ENCODE data around the gene FBN1.

FBN1 gene

GRCh38 chr15:48470096-48470495 is 175.4 kb downstream of the FBN1 start:
- no peak for DNase-seq (ENCODE audit: low read depth, low spot score)

GRCh38 chr15:48469681-48470080 is 175.8 kb downstream of the FBN1 start:
- no peak for DNase-seq (ENCODE audit: low read depth, low spot score)

- no peak for DNase-seq (ENCODE audit: low read depth, low spot score)
Measured at GRCh38 chr15:48469271-48469670, 176.2 kb downstream of the FBN1 start.

- DNase-seq (ENCODE audit: low read depth, low spot score): no peak
Measured at GRCh38 chr15:48467801-48468200, 177.7 kb downstream of the FBN1 start.

GRCh38 chr15:48466820-48467219 is 178.7 kb downstream of the FBN1 start:
- no peak for DNase-seq (ENCODE audit: low read depth, low spot score)

GRCh38 chr15:48466079-48466478 is 179.4 kb downstream of the FBN1 start:
- DNase-seq (ENCODE audit: low read depth, low spot score): no peak

- DNase-seq (ENCODE audit: low read depth, low spot score): no peak
Measured at GRCh38 chr15:48465410-48465809, 180.1 kb downstream of the FBN1 start.

GRCh38 chr15:48463366-48463880 is 182.1 kb downstream of the FBN1 start:
- DNase-seq (ENCODE audit: low read depth, low spot score): no peak

GRCh38 chr15:48462688-48463087 is 182.8 kb downstream of the FBN1 start:
- no peak for DNase-seq (ENCODE audit: low read depth, low spot score)

- DNase-seq (ENCODE audit: low read depth, low spot score): no peak
Measured at GRCh38 chr15:48459571-48460442, 185.7 kb downstream of the FBN1 start.

GRCh38 chr15:48458876-48459275 is 186.6 kb downstream of the FBN1 start:
- no peak for DNase-seq (ENCODE audit: low read depth, low spot score)

- DNase-seq (ENCODE audit: low read depth, low spot score): no peak
Measured at GRCh38 chr15:48456134-48456533, 189.4 kb downstream of the FBN1 start.

GRCh38 chr15:48451736-48452135 is 193.8 kb downstream of the FBN1 start:
- no peak for DNase-seq (ENCODE audit: low read depth, low spot score)

- no peak for DNase-seq (ENCODE audit: low read depth, low spot score)
Measured at GRCh38 chr15:48451241-48451640, 194.3 kb downstream of the FBN1 start.

GRCh38 chr15:48449734-48450133 is 195.8 kb downstream of the FBN1 start:
- no peak for DNase-seq (ENCODE audit: low read depth, low spot score)

- DNase-seq (ENCODE audit: low read depth, low spot score): no peak
Measured at GRCh38 chr15:48447657-48448056, 197.9 kb downstream of the FBN1 start.

GRCh38 chr15:48447058-48447457 is 198.5 kb downstream of the FBN1 start:
- DNase-seq (ENCODE audit: low read depth, low spot score): no peak

- no peak for DNase-seq (ENCODE audit: low read depth, low spot score)
Measured at GRCh38 chr15:48442011-48442410, 203.5 kb downstream of the FBN1 start.

- DNase-seq (ENCODE audit: low read depth, low spot score): peak; percentile 50
Measured at GRCh38 chr15:48440084-48440483, 205.4 kb downstream of the FBN1 start.

- DNase-seq (ENCODE audit: low read depth, low spot score): no peak
Measured at GRCh38 chr15:48437178-48437577, 208.3 kb downstream of the FBN1 start.

- no peak for DNase-seq (ENCODE audit: low read depth, low spot score)
Measured at GRCh38 chr15:48435321-48435720, 210.2 kb downstream of the FBN1 start.

GRCh38 chr15:48433226-48433886 is 212.2 kb downstream of the FBN1 start:
- DNase-seq (ENCODE audit: low read depth, low spot score): no peak

- DNase-seq (ENCODE audit: low read depth, low spot score): no peak
Measured at GRCh38 chr15:48432688-48433087, 212.8 kb downstream of the FBN1 start.

Data from iPS DF 19.7 (cell line).